ENCODE data around the gene PTPRD. TPM values are rescaled to one million over a fixed set of nuclear protein-coding genes. Genes with fewer than 3 reads are reported as not detected.

Gene PTPRD
- total RNA-seq, 1 experiment from 2014 or later = 4.5 TPM

- no peak for DNase-seq (ENCODE audit: low read depth)
These were observed 2036.1 kb downstream of the PTPRD start for GRCh38 chr9:8576741-8577140.

DNA sequence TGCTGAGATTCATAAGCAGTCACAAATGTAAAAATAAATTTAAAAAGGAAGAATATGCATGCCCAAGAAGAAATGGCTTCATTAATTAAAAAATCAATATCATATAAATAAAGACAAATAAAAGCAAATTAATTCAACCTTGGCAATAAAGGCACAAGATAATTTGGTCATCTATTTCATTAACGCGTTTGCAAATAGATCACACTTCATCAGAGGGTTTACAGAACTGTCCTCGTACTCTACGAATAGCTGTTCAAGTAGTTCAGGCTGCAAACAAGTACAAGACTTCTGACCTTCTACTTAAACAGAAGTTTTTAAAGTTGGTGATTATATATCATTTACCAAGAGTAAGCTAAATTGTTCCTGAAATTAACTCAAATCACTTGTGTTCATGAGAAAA, 2038.0 kb downstream of the PTPRD start:
- no peak for DNase-seq (ENCODE audit: low read depth)

GRCh38 chr9:8572209-8572608, 2040.6 kb downstream of the PTPRD start:
- no peak for DNase-seq (ENCODE audit: low read depth)

GRCh38 chr9:8571643-8572042, 2041.2 kb downstream of the PTPRD start:
- DNase-seq (ENCODE audit: low read depth) = no peak

GRCh38 chr9:8570776-8571175, 2042.0 kb downstream of the PTPRD start:
- no peak for DNase-seq (ENCODE audit: low read depth)

DNA sequence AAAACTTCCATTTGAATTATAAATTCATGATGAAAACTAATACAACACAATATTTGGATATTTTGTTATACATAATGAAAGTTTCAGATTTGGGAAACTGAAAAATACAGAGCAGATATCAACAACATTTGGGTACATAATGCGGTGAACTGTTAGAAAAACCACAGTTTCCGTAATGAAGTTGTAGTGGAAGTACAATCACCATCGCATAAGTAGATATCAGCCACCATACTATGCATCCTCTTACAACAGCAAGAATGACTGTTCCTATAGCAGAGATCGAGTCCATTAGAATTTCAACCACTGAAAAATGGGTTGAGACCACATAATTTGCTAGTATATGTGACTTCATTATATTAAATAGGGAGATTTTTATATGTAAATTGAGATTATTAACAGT, 2043.0 kb downstream of the PTPRD start:
- DNase-seq (ENCODE audit: low read depth) = no peak

DNA sequence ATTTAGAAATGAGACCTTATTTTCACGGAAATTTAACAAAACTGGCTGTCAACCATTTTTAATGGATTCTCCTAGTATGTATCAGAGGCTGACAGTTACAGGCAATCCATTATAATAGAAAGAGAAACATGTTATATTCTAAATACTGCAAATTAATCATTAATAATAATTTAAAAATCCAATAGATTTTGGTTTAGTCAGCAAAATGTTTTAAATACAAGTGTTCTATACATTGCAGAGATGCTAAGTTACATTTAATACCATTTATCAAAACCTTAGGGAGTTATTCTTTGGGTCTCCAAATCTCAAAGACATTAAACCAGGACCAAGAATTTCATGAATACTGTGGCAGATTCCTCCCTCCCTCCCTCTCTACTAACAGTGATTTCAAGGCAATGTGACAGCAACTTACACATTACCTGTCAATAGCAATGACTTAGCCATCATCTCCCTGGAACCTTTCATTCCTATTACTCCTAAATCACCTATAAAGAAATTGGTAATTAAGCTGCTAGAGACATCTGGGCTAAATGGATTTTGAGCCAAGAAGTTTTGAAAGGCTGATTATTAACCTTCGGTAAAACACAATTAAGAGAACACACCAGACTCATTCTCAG, 2044.7 kb downstream of the PTPRD start:
- DNase-seq (ENCODE audit: low read depth) = no peak

GRCh38 chr9:8564960-8565359, 2047.8 kb downstream of the PTPRD start:
- no peak for DNase-seq (ENCODE audit: low read depth)

DNA sequence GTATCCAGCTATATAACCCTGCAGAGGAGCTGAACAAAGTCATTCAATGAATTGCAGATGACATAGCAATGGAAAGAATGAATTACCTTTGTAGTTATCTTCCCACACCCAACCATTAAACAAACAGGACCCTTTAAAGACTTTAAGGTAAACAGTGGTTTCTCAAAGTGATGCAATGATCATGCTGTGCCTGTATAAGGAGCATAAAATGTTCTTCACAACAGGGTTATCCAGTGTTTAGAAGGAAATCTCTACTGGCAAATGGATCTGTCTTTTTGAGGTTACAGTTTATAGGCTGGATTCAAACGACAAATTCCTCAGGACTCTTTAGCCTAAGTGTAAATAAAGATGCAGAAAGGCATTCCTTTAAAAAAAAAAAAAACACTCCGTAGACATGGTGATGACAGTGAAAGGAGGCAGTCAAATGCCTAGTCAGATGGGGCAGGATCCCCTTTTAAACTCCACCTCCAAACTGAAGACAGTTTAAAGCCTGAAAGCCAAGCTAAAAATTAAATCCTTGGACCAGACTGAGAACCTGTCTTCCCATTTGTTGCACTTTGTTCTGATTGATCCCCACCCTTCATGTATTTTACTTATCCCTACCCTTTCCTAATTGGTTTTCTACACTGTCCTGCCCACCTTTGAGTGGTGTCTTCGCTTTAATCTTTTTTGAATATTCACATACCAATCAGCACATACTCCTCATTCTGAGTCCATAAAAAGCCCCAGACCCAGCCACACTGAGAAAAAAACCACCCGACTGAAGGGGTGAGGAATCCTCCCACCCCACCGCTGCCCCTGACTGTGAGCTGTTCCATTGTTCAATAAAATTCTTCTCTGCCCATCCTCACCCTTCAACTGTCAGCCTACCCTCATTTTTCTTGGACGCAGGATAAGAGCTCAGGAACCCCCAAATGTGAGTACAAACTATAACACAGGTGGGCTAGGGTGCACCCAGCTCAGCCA, 2052.0 kb downstream of the PTPRD start:
- DNase-seq (ENCODE audit: low read depth) = no peak

- peak; percentile 70 for DNase-seq (ENCODE audit: low read depth)
These were observed 2054.6 kb downstream of the PTPRD start for GRCh38 chr9:8558176-8558575.

DNA sequence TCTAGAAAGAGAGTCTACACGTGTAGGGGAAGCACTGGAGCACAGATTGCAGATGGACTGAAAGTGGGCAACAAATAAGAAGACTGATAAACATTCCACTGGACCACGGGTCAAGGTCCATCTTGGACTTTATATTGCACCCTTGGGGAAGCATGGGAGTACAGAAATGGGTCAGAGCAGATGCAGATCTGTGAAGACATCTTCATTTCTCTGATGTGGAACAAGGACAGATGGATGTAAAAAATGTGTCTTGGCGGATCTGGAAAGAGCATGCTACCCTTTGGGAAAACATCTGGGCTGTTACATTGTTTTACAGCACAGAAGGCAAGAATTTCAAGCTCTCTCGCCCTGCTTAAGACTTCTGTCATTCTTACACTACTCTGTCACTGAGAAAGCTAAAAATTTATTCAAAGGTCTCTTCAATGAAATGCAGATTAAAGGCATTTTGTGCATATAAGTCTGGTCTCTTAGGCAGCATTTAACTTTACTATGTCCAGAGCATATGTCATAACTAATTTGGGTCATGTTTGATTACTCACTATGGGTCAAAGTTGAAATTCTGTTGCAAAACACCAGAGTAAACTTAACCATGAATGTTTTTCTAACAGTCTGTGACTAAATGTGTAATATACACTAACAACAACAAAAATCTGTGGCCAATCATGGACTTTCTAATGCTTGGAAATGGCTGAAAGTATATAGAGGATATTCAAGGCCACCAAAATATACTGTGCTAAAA, 2056.9 kb downstream of the PTPRD start:
- no peak for DNase-seq (ENCODE audit: low read depth)

DNA sequence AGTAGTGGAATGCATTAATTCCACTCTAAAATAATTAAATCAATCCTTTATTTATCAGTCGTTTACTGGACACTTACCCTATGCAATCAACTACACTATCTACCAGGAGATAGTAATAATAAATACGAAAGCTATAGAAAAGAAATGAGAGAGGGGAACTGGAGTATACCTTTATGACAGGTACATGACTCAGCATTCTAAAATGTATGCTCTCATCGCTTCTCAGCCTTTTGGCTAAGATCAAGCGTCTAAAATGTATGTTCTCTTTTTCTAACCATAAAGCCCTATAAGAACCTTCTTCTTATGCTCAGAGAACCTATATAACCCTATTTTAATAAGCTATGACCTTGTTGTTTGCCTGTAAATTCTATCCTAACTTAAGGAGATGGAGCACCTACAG, 2059.4 kb downstream of the PTPRD start:
- no peak for DNase-seq (ENCODE audit: low read depth)

GRCh38 chr9:8552732-8553131, 2060.1 kb downstream of the PTPRD start:
- DNase-seq (ENCODE audit: low read depth) = no peak

- DNase-seq (ENCODE audit: low read depth) = no peak
These were observed 2063.6 kb downstream of the PTPRD start for GRCh38 chr9:8549214-8549613.

- no peak for DNase-seq (ENCODE audit: low read depth)
These were observed 2069.6 kb downstream of the PTPRD start for GRCh38 chr9:8543219-8543618.

DNA sequence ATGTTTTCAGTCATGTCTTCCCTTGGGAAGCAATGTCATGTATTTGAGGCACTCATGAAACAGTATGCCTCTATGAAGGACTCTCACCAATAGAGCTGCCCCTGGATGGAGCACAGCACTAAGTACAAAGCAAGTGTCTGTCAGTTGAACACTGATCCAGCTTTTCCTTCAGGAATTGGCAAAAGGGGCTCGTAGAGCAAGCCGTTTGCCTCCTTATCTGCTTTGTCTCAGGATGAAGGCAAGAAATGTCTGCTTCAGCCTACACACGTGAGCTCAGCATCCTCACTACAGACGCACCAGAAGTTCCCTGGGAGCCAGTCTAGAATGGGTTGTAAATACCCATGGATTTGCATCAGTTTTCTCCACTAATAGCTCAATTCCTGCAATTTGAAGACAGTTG, 2070.3 kb downstream of the PTPRD start:
- DNase-seq (ENCODE audit: low read depth) = no peak

GRCh38 chr9:8539681-8540197, 2073.1 kb downstream of the PTPRD start:
- DNase-seq (ENCODE audit: low read depth) = no peak

DNA sequence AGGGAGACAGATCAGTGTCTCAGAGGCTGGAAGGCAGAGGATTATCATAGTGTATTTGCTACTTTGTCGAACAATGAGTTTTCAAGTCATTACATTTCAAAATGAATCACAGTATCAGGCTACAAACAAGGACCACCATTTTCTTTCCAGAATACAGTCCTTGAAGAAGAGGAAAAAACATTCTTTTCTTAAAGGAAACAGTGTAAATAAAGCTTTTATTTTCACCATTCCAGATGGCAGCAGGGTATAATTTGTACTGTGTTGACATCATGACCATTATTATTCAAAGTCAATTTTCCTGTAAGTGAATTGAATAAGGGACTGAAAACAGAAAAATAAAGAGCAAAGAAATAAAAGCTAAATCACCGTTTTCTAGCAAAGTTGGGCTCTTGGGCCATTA, 2076.0 kb downstream of the PTPRD start:
- no peak for DNase-seq (ENCODE audit: low read depth)

DNA sequence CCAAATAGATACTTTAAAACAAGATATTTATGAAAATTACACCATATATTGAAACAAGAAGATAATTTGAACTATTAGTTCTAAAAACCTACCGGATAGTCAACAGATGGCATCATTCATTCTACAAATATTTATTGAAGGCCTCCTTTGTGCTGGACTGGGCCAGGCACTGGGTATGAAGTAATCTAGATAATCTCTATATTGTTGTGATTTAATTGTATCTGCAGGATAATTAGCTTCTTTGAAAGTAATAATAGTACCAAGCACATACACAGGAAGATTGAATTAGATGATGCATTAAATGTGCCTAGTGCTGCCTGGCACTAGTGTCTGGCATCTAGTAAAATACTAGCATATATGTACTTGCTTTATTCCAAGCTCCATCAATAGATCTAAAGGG, 2078.0 kb downstream of the PTPRD start:
- DNase-seq (ENCODE audit: low read depth) = no peak

DNA sequence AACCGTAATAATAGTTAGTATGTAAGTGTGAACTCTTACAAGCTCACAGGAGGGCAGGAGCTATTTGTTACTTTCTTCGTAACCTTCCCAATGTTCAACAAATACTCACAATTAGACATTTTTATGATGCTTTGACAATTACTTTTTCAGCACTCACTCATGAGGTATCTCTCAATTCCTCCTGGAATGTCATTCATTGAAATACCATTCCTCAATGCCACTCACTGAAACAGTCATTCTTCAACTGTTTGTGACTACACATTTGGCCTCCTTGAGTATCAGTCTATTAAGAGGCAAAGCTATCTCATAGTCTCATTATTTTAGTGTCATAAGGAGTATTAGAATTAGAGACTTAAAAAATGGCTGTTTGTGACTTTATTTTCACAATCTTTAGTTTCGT, 2079.1 kb downstream of the PTPRD start:
- no peak for DNase-seq (ENCODE audit: low read depth)

DNA sequence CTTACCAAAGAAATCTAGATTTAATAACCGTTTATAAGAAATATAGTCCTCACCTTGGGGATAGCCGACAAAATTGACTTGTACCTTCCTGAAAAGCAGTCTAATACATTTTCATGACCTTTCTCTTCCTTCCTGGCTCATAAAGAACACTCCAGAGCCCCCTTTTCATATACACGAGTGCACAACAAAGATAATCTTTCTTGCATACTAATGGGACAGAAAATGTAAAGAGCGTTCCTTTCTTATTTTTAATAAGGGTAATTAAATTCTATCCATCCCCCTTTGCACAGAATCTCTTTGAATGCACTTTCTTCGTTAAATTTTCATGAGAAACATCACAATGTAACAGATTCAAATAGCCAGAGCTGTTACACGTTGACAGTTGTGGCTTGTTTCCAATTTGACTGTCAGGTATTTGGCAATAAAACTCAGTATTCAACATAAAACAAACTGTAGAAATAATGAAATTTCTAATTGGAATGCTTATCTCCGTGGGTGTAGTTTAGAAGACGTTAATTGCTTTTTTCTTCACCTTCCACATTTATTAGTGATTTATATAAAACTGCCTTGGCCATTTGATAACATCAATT, 2080.9 kb downstream of the PTPRD start:
- no peak for DNase-seq (ENCODE audit: low read depth)

DNA sequence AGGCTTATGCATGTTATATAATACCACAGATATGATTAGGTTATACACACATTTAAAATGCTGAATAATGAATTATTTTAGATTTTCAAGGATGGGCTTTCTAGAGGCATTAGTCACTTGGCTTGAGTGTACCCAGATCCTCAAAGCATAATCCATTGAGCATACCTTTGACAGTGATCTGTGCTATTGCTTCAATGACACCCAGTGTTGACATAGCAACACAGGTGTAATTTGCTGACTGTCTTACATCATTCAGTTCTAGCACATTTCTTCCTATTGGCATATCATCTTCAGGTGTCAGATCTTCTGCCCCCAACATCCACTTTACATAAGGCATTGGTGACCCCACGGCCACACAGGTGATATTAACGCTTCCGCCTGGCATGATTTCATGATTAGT, 2091.7 kb downstream of the PTPRD start:
- no peak for DNase-seq (ENCODE audit: low read depth)
